WERI-Rb-1 (cell line): Measurements from ENCODE around the gene ZNF600.
"Not testable (repeated sequence)": the region's sequence is repeated elsewhere in the genome, so short reads cannot be mapped to it uniquely, and the experiment has no call there.

Source experiments
- DNase-seq: peaks from one replicate; pipeline ENCODE4 v3.0.0-alpha.2; 2020
- H3K27ac ChIP-seq: fragments of 250-450 bp; sonication (Bioruptor Pico); 2 replicates; pipeline ENCODE4 v1.5.1; 2020; ENCODE audit warnings: mild to moderate bottlenecking, moderate library complexity
- H3K27me3 ChIP-seq: fragments of 250-450 bp; sonication (Bioruptor Pico); 2 replicates; pipeline ENCODE4 v1.5.1; 2021; ENCODE audit warnings: mild to moderate bottlenecking, low read depth, moderate library complexity; ENCODE audit not compliant: insufficient read depth, severe bottlenecking
- H3K36me3 ChIP-seq: fragments of 250-450 bp; sonication (Bioruptor Pico); 2 replicates; pipeline ENCODE4 v1.5.1; 2020; ENCODE audit warnings: mild to moderate bottlenecking, moderate library complexity
- H3K4me3 ChIP-seq: 2 replicates; pipeline ENCODE4 v1.5.1; 2011; ENCODE audit warnings: low read depth, mild to moderate bottlenecking, control low read depth, low read length
- H3K9me3 ChIP-seq: fragments of 250-450 bp; sonication (Bioruptor Pico); 2 replicates; pipeline ENCODE4 v1.5.1; 2021; ENCODE audit warnings: mild to moderate bottlenecking, moderate library complexity; ENCODE audit not compliant: severe bottlenecking
- CTCF ChIP-seq: IDR thresholded peaks from 2 replicates; pipeline ENCODE4 v1.5.1; 2011; ENCODE audit warnings: low read depth, mild to moderate bottlenecking, control low read depth, inconsistent platforms, low read length

The ZNF600 gene

DNA sequence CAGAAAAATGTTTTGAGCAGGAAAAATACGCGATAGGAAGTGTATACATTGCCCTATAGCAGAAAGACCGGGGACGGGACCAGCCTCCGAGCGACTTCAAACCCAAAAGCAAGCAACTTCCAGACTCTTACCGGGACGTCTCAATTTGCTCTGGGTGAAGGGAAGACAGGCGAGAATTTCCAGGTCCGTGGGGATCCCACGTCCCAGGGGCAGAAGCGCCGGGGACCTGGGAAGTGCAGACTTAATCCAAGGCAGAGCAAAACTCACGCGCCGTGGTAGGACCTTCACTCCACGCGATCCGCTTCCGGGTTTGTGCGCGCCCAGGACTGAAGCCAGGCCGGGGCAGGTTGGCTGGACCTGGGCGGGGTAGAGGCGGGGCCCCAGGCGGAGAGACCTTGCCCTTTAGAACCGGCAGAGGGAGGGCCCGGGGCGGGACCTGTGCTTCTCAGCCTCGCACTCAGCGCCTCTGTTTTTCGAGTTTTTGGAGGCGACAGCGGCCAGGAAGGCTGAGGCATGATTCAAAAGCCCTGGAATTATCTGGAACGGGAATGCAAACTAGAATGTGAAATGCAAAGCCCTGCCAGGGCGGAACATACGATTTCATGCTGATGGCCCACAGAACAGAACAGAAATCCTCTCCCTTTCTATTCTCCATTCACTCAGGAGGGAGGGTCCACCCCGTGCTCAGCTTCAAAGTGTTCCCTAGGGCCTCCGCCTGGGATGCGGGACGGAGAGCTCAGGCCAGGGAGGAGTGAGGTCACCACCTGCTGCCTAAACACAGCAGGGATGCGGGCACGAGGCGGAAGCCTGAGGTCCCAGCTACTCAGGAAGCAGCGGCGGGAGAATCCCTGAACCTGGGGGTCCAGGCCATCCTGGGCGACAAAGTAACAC lies at the start of gene ZNF600:
Gene ZNF600 (minus strand): TSS at position 328 of the 891 bp plus-strand sequence. CDS start 7,903 bp downstream, outside the sequence.
- not testable (repeated sequence) for H3K27me3 ChIP-seq, H3K9me3 ChIP-seq, H3K36me3 ChIP-seq
- DNase-seq, result peak; percentile 81
- H3K27ac ChIP-seq, result peak within 1 kb of the TSS; percentile 12
- peak within 1 kb of the TSS; percentile 62 for H3K4me3 ChIP-seq

DNA sequence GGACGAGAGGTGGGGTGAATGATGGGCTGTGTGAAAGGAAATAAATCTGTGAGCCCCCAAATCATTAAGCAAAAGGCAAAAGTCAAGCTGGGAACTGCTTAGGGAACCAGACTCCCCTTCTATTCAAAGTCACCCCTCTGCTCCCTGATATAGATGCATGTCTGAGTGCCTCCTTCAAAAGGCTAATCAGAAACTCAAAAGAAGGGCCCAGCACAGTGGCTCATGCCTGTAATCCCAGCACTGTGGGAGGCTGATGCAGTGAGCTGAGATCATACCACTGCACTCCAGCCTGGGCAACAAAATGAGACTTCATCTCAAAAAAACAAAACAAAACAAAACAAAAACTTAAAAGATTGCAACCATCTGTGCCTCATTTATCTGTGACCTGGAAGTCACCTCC lies 47.7 kb upstream of the ZNF600 start:
- not testable (repeated sequence) for H3K36me3 ChIP-seq, H3K9me3 ChIP-seq, DNase-seq, H3K4me3 ChIP-seq, H3K27ac ChIP-seq, H3K27me3 ChIP-seq

GRCh38 chr19:52833541-52833940 lies 47.0 kb upstream of the ZNF600 start:
- DNase-seq, H3K4me3 ChIP-seq, H3K9me3 ChIP-seq, H3K36me3 ChIP-seq, H3K27ac ChIP-seq, H3K27me3 ChIP-seq: not testable (repeated sequence)

DNA sequence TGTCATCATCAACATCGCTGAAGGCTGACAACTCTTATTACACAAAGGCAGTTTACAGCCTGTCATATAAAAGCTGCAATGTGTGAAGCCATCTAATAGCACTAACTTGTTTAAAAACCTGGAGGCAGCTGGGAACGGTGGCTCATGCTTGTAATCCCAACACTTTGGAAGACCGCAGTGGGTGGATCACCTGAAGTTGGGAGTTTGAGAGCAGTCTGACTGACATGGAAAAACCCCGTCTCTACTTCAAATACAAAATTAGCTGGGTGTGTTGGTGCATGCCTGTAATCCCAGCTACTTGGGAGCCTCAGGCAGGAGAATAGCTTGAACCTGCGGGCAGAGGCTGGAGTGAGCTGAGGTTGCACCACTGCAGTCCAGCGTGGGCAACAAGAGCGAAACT lies 43.3 kb upstream of the ZNF600 start:
- not testable (repeated sequence) for DNase-seq, H3K36me3 ChIP-seq, H3K27ac ChIP-seq, H3K9me3 ChIP-seq, H3K27me3 ChIP-seq, H3K4me3 ChIP-seq

GRCh38 chr19:52825765-52826164 lies 39.2 kb upstream of the ZNF600 start:
- Histone ChIP-seq H3K4me3 (no peak overlapping the region), H3K27me3 (no peaks in the 10 kb centered on the region), H3K36me3 (no peaks in the 10 kb centered on the region), H3K9me3 (no peaks in the 10 kb centered on the region), H3K27ac (no peak overlapping the region)
- TF ChIP-seq CTCF, result no peak
- DNase-seq, result no peak

DNA sequence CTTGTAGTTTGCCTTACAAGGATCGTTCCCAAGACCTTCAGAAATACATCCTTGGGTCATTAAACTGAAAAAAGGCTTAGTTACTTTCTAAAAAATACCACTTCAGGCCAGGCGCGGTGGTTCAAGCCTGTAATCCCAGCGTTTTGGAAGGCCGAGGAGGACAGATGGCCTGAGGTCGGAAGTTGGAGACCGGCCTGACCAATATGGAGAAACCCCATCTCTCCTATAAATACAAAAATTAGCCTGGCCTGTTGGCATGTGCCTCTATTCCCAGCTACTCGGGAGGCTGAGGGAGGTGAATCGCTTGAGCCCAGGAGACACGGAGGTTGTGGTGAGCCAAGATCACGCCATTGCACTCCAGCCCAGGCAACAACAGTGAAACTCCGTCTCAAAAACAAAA lies 37.1 kb upstream of the ZNF600 start:
- TF ChIP-seq CTCF, result no peak
- Histone ChIP-seq H3K27ac (no peak overlapping the region), H3K4me3 (no peak overlapping the region)

GRCh38 chr19:52821204-52821960 lies 34.8 kb upstream of the ZNF600 start, which contains the start of gene ZNF28:
TSS of gene ZNF28 (minus strand) at chr19:52821633. CDS start at chr19:52817958, 3,675 bp downstream.
- not testable (repeated sequence) for H3K27me3 ChIP-seq, H3K36me3 ChIP-seq, H3K9me3 ChIP-seq
- H3K4me3 ChIP-seq, result peak within 1 kb of the TSS; percentile 79
- DNase-seq, result peak; percentile 77
- H3K27ac ChIP-seq, result 0 out of 2 replicates have a peak within 1 kb of the TSS, but pooled peaks have one; percentile 43

More for the DNA sequence above, 37.1 kb upstream of the ZNF600 start:
- DNase-seq, result no peak
- H3K27me3 ChIP-seq, result no peaks in the 10 kb centered on the region
- no peaks in the 10 kb centered on the region for H3K36me3 ChIP-seq
- H3K9me3 ChIP-seq, result no peaks in the 10 kb centered on the region

DNA sequence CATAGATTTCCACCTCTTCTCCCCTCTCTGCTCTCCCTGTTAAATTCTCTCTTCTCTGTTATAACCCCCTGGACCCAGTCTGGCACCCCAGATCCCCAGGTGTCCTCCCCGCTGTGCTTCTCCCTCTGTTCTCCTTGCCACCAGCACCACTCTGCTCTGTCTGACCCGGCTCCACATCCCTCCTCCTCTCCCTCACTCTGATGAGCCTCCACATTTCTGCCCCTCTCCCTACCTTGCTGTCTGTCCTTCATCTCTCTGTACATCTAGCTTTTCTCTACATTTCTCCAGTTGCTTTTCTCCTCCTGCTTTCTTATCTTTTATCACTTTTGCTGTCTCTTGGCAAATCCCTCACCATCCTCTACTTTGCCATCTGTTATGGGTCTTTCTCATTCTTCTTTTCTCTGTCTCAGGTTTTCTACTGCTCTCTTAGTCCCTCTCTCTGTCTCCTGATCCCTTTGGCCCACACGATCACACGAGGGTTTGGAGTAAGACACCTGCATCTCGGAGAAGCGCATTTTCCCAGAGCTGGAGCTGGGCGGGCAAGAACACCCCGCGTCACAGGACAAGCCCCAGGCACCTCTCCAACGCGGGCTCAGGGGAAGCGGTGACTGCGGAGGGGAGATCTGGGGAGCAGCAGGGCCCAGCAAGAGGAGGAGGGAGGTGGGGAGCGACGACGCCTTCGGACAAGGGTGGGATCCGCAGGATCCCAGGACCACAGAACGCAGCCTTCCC lies 34.0 kb upstream of the ZNF600 start:
- H3K4me3 ChIP-seq, result peak overlapping the region; percentile 79

More for the DNA sequence above, 34.0 kb upstream of the ZNF600 start:
- H3K27ac ChIP-seq, H3K9me3 ChIP-seq, DNase-seq, H3K27me3 ChIP-seq, H3K36me3 ChIP-seq: not testable (repeated sequence)
